ENCODE measurements around the gene BHLHE41. TPM values are rescaled to one million over a fixed set of nuclear protein-coding genes. Genes with fewer than 3 reads are reported as not detected.

The BHLHE41 gene
- total and polyA plus RNA-seq, 2 of the 4 experiments (the other 2 are of a cell fraction): 0.72 to 3.8 TPM

GRCh38 chr12:26127404-26127803, 2.6 kb upstream of the BHLHE41 start:
- H3K4me1 ChIP-seq (ENCODE audit: control insufficient read depth, insufficient read depth, low read length): no peaks in the 10 kb centered on the region
- H2BK20ac ChIP-seq (ENCODE audit: low read depth, low read length): no peak overlapping the region
- no peak for ATAC-seq (ENCODE audit: low read depth)
- H4K91ac ChIP-seq (ENCODE audit: insufficient read depth, low read depth, low read length): no peak overlapping the region
- 86% methylated on average over 2 of the region's 2 CpGs; no CpG with 5 or more reads in 1 of the 2 experiments for WGBS, 2 experiments (ENCODE audit: extremely low coverage in 2 of 2, insufficient read length in 1 of 2)
- dilution Hi-C loops (cut with HindIII; ENCODE audit: low sequenced_read_pairs, unreplicated experiment): no loop called here
- H3K56ac ChIP-seq (ENCODE audit: extremely low read depth, insufficient read depth, low read length): no peak overlapping the region
- no peak overlapping the region for H2BK15ac ChIP-seq (ENCODE audit: low read depth, low read length)
- no peak overlapping the region for H3K9ac ChIP-seq (ENCODE audit: low read depth, low read length)
- no peak overlapping the region for H2BK120ac ChIP-seq (ENCODE audit: low read depth, low read length)
- H3K36me3 ChIP-seq (ENCODE audit: control insufficient read depth, insufficient read depth, low read length): no peaks in the 10 kb centered on the region
- no peak overlapping the region for H4K5ac ChIP-seq (ENCODE audit: low read depth, low read length)
- H3K27me3 ChIP-seq (ENCODE audit: control insufficient read depth, insufficient read depth, low read length): peaks cover 34% of the 10 kb centered on the region
- in situ Hi-C loops (cut with MboI; ENCODE audit: low sequenced_read_pairs): loop anchor here (10.0 kb wide), 1 partner anchor 527 kb away; no protein-coding TSS in a partner anchor
- no peak overlapping the region for H3K14ac ChIP-seq (replicated peaks; ENCODE audit: low read depth, low read length)
- H2AK9ac ChIP-seq (replicated peaks; ENCODE audit: low read depth, low read length, poor library complexity): no peak overlapping the region
- H3K4ac ChIP-seq (ENCODE audit: low read depth, low read length): no peak overlapping the region
- H4K8ac ChIP-seq (ENCODE audit: low read depth in 2 of 2, low read length in 2 of 2): no peak overlapping the region
- no peaks in the 10 kb centered on the region for H3K79me1 ChIP-seq (ENCODE audit: low read depth in 1 of 2, low read length in 2 of 2)
- H3K9me1 ChIP-seq (ENCODE audit: insufficient read depth, low read length): no peaks in the 10 kb centered on the region
- intact Hi-C loops (cut with micrococcal nuclease): loop anchor here (2.0 to 5.0 kb wide), 3 partner anchors 23 to 147 kb away; partner anchors contain the start of gene SSPN
- H3K4me3 ChIP-seq (ENCODE audit: insufficient read depth, low read depth, low read length): no peak overlapping the region
- H3K4me2 ChIP-seq (ENCODE audit: low read depth, low read length): no peak overlapping the region
- H3K18ac ChIP-seq (ENCODE audit: low read depth, low read length): no peak overlapping the region
- H3K27ac ChIP-seq (ENCODE audit: insufficient read depth, low read length): no peak overlapping the region
- DNase-seq: no peak
- H2AFZ ChIP-seq (replicated peaks; ENCODE audit: low read length, poor library complexity): no peak overlapping the region
- TF ChIP-seq NFE2L2 (IDR thresholded peaks at IDR 0.05; ENCODE audit: low read depth, low read length) (no peak), ELK1 (IDR thresholded peaks at IDR 0.05; ENCODE audit: borderline replicate concordance, low read depth, low read length) (no peak), USF2 (IDR thresholded peaks at IDR 0.05; ENCODE audit: low read depth, low read length) (no peak), POLR2A (IDR thresholded peaks at IDR 0.05; ENCODE audit: low read depth, low read length) (no peak), BHLHE40 (IDR thresholded peaks at IDR 0.05; ENCODE audit: low read depth, low read length) (no peak), RCOR1 (IDR thresholded peaks at IDR 0.05; ENCODE audit: insufficient replicate concordance, low read length) (no peak), CEBPB (IDR thresholded peaks at IDR 0.05; ENCODE audit: low read depth, low read length) (no peak)
- H2AK5ac ChIP-seq (ENCODE audit: low read depth, low read length): no peak overlapping the region
- ChIA-PET POLR2A (ENCODE audit: unreplicated experiment) (no interaction called here), CTCF (no interaction called here)
- no peak overlapping the region for H3K23ac ChIP-seq (ENCODE audit: low read depth, low read length)
- H4K20me1 ChIP-seq (ENCODE audit: insufficient read depth, low read length): no peaks in the 10 kb centered on the region
- H3K9me3 ChIP-seq (ENCODE audit: control insufficient read depth, insufficient read depth, low read length): no peaks in the 10 kb centered on the region
- BruUV-seq (replicated peaks): no TSS peak
- H2BK5ac ChIP-seq (ENCODE audit: low read depth, low read length, poor library complexity, severe bottlenecking): no peak overlapping the region
